ENCODE data around the gene FAM200B. TPM values are rescaled to one million over a fixed set of nuclear protein-coding genes. Genes with fewer than 3 reads are reported as not detected.

FAM200B gene
- polyA plus RNA-seq, 2 of the 4 experiments (the other 2 are of a cell fraction), result 40.8 to 41.6 TPM

GRCh38 chr4:15677507-15677988, 4.1 kb upstream of the FAM200B start:
- FAIRE-seq (no peak), DNase-seq (ENCODE audit: low read depth in 1 of 2, low spot score in 1 of 2) (peak in 1 of 2 experiments; percentile 89), ATAC-seq (peak; percentile 6 to 35; a peak in 5 of 6 replicates)
- H3K4me3 ChIP-seq, result 0 out of 3 replicates have a peak overlapping the region, but pooled peaks have one; percentile 69
- no peaks in the 10 kb centered on the region for H3K9me3 ChIP-seq
- peak overlapping the region; percentile 80 to 83 for H3K27ac ChIP-seq
- H3K4me2 ChIP-seq, result peak overlapping the region; percentile 82
- CTCF ChIA-PET, result no interaction called here
- POLR2A ChIA-PET, result no interaction called here
- H3K4me1 ChIP-seq, result peaks cover 41% of the 10 kb centered on the region
- 6% methylated on average over 2 of the region's 2 CpGs for WGBS (ENCODE audit: missing lambda C conversion rate)
- TF ChIP-seq TFCP2L1 (CRISPR knock-in tag; IDR thresholded peaks at IDR 0.05), result no peak
- TF ChIP-seq FOSL2 (IDR thresholded peaks at IDR 0.05), result 0 out of 2 replicates have a peak, but pooled peaks have one; percentile 13
- peak; percentile 62 for TF ChIP-seq FOSL2 (CRISPR knock-in tag; IDR thresholded peaks at IDR 0.05)
- peak; percentile 63 for TF ChIP-seq ZFP36 (IDR thresholded peaks at IDR 0.05; ENCODE audit: borderline replicate concordance, partially characterized antibody)
- 0 out of 5 replicates have a peak, but pooled peaks of 1 of the 2 experiments have one; percentile 21 for TF ChIP-seq JUN (IDR thresholded peaks at IDR 0.05)

GRCh38 chr4:15681067-15681371, 608 bp upstream of the FAM200B start:
- DNase-seq (ENCODE audit: low read depth in 1 of 2, low spot score in 1 of 2), result no peak
- FAIRE-seq, result no peak
- TF ChIP-seq CEBPB (IDR thresholded peaks at IDR 0.05), result no peak
- TF ChIP-seq HEYL (CRISPR knock-in tag; IDR thresholded peaks at IDR 0.05), result no peak
- TF ChIP-seq ZC3H11A (IDR thresholded peaks at IDR 0.05), result no peak
- 0 out of 2 replicates have a peak, but pooled peaks have one; percentile 32 for TF ChIP-seq FOSB (CRISPR knock-in tag; IDR thresholded peaks at IDR 0.05)
- CTCF ChIA-PET, result interaction anchor here (0.6 to 1.4 kb wide), 4 partner anchors 15 to 415 kb away, joined by 3 to 4 read pairs (median 3); no protein-coding TSS in a partner anchor
- Histone ChIP-seq H3K4me1 (peaks cover 38% of the 10 kb centered on the region), H3K4me2 (peak overlapping the region; percentile 82), H3K4me3 (peak overlapping the region; percentile 69), H3K27ac (peak overlapping the region; percentile 83 to 100), H3K9me3 (no peaks in the 10 kb centered on the region)
- 0% methylated on average over 7 of the region's 14 CpGs for WGBS (ENCODE audit: missing lambda C conversion rate)
- ATAC-seq, result no peak
- POLR2A ChIA-PET, result interaction anchor here (1.0 to 1.9 kb wide), 4 partner anchors 10 to 30 kb away, joined by 3 to 15 read pairs (median 4); partner anchors contain the start of gene BST1

- Histone ChIP-seq H3K9me3 (no peaks in the 10 kb centered on the region), H3K4me1 (peaks cover 24% of the 10 kb centered on the region), H3K4me3 (peak overlapping the region; percentile 69), H3K27ac (peak overlapping the region; percentile 92 to 100), H3K4me2 (peak overlapping the region; percentile 90)
- no peak for FAIRE-seq
- ChIA-PET POLR2A (interaction anchor here (0.7 to 1.9 kb wide), 6 partner anchors 8 to 315 kb away, joined by 3 to 15 read pairs (median 4); partner anchors contain the start of gene BST1), CTCF (interaction anchor here (1.4 kb wide), 1 partner anchor 28 kb away, joined by 4 read pairs; no protein-coding TSS in a partner anchor)
- no peak for ATAC-seq
- TF ChIP-seq MAFK (IDR thresholded peaks at IDR 0.05; ENCODE audit: partially characterized antibody), result no peak
- no peak for TF ChIP-seq NPAS2 (CRISPR knock-in tag; IDR thresholded peaks at IDR 0.05; ENCODE audit: borderline replicate concordance)
- peak; percentile 17; the same call in 1 of the 2 replicates for TF ChIP-seq FOSB (CRISPR knock-in tag; IDR thresholded peaks at IDR 0.05)
- TF ChIP-seq EHMT2 (IDR thresholded peaks at IDR 0.05; ENCODE audit: low read depth), result no peak
- WGBS (ENCODE audit: missing lambda C conversion rate), result 39% methylated on average over 6 of the region's 6 CpGs
- no peak for DNase-seq (ENCODE audit: low read depth in 1 of 2, low spot score in 1 of 2)
Measured at GRCh38 chr4:15682242-15683142, 865 bp downstream of the FAM200B start.

DNA sequence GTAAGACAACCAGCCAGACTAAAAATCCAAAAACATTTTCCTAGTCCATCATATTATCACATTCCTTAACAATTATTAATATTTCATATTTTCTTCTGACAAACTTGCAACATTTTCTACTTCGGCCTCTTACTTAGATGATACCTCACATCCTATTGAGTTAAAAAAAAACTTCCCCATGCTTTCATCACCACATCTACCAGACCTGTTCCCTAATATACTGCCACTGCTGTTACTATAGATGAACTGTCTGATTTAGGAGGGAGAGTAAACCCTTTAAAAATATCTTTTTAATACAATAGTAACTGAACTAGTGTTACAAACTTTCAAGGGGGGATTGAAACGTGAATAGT, 1.5 kb downstream of the FAM200B start:
- Histone ChIP-seq H3K27ac (peak overlapping the region; percentile 92 to 100), H3K4me2 (peak overlapping the region; percentile 90), H3K4me3 (peak overlapping the region; percentile 69), H3K9me3 (no peaks in the 10 kb centered on the region), H3K4me1 (peaks cover 21% of the 10 kb centered on the region)
- no peak for DNase-seq (ENCODE audit: low read depth in 1 of 2, low spot score in 1 of 2)
- no peak for FAIRE-seq
- ChIA-PET CTCF (no interaction called here), POLR2A (no interaction called here)
- 59% methylated on average over 2 of the region's 2 CpGs for WGBS (ENCODE audit: missing lambda C conversion rate)
- no peak for ATAC-seq
- TF ChIP-seq KDM5A (IDR thresholded peaks at IDR 0.05), result no peak
- TF ChIP-seq JUNB (IDR thresholded peaks at IDR 0.05), result no peak
- no peak for TF ChIP-seq MAZ (IDR thresholded peaks at IDR 0.05; ENCODE audit: borderline replicate concordance, low read depth, low read length)
- no peak for TF ChIP-seq POLR2AphosphoS2 (conservative IDR thresholded peaks at IDR 0.05; ENCODE audit: low read length)
- no peak for TF ChIP-seq E2F6 (IDR thresholded peaks at IDR 0.05; ENCODE audit: borderline replicate concordance, low read depth)
- no peak for TF ChIP-seq JUN (IDR thresholded peaks at IDR 0.05)
- no peak for TF ChIP-seq TFCP2L1 (CRISPR knock-in tag; IDR thresholded peaks at IDR 0.05)
- no peak for TF ChIP-seq GATA3 (IDR thresholded peaks at IDR 0.05; ENCODE audit: borderline replicate concordance)
- no peak for TF ChIP-seq HOXB5 (CRISPR knock-in tag; IDR thresholded peaks at IDR 0.05)
- no peak for TF ChIP-seq KDM1A (IDR thresholded peaks at IDR 0.05; ENCODE audit: low read depth)
- TF ChIP-seq, protein P1, sequence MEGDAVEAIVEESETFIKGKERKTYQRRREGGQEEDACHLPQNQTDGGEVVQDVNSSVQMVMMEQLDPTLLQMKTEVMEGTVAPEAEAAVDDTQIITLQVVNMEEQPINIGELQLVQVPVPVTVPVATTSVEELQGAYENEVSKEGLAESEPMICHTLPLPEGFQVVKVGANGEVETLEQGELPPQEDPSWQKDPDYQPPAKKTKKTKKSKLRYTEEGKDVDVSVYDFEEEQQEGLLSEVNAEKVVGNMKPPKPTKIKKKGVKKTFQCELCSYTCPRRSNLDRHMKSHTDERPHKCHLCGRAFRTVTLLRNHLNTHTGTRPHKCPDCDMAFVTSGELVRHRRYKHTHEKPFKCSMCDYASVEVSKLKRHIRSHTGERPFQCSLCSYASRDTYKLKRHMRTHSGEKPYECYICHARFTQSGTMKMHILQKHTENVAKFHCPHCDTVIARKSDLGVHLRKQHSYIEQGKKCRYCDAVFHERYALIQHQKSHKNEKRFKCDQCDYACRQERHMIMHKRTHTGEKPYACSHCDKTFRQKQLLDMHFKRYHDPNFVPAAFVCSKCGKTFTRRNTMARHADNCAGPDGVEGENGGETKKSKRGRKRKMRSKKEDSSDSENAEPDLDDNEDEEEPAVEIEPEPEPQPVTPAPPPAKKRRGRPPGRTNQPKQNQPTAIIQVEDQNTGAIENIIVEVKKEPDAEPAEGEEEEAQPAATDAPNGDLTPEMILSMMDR (IDR thresholded peaks at IDR 0.05), result no peak
- no peak for TF ChIP-seq SMC3 (IDR thresholded peaks at IDR 0.05)
- no peak for TF ChIP-seq ZSCAN20 (CRISPR knock-in tag; IDR thresholded peaks at IDR 0.05)
- no peak for TF ChIP-seq RNF2 (IDR thresholded peaks at IDR 0.05; ENCODE audit: borderline replicate concordance, low read depth)
